Stomach (tissue), 4 donors: Measurements from ENCODE around the gene SARS1.

Source experiments
- POLR2A ChIP-seq, 4 donors: fragments of 450-650 bp; IDR thresholded peaks; one replicate each; pipeline ENCODE4 v1.6.1; 2016; ENCODE audit warnings: antibody characterized with exemption in 4 of 4, control low read depth in 2 of 4, mild to moderate bottlenecking in 1 of 4, moderate library complexity in 1 of 4
- POLR2AphosphoS5 ChIP-seq, 3 donors: sonication (generic); formaldehyde crosslinking; IDR thresholded peaks; one replicate each; pipeline ENCODE4 v1.6.1; 2016; ENCODE audit warnings: antibody characterized with exemption in 3 of 3
- TF ChIP-seq, protein P1 (sequence below), 7 experiments: fragments of 450-650 bp in 4 of 7; fragments of 200-600 bp in 3 of 7; sonication (generic) in 3 of 7; IDR thresholded peaks; one replicate each; pipeline ENCODE4 v1.5.1; 2016 to 2019; ENCODE audit warnings: antibody characterized with exemption in 7 of 7, control low read depth in 2 of 7, mild to moderate bottlenecking in 1 of 7

DNA sequence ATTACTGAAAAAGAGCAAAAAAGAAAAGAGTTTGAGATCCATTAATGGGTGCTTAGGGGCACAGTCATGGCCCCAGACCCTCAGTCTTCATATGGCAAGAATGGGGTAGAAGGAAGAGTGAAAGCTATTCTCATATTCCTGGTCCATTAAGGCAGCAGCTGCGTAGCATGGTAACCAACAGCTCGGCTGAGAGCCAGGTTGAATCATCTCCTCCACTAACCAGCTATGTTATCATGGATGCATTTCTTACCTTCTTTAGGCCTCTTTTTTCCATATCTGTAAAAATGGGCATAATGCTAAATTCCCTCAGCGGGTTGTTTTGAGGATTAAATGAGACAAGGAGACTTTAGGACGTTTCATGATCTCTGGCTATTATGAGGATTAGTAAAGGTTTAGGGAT lies 15.0 kb upstream of the SARS1 start:
- TF ChIP-seq, protein P1, sequence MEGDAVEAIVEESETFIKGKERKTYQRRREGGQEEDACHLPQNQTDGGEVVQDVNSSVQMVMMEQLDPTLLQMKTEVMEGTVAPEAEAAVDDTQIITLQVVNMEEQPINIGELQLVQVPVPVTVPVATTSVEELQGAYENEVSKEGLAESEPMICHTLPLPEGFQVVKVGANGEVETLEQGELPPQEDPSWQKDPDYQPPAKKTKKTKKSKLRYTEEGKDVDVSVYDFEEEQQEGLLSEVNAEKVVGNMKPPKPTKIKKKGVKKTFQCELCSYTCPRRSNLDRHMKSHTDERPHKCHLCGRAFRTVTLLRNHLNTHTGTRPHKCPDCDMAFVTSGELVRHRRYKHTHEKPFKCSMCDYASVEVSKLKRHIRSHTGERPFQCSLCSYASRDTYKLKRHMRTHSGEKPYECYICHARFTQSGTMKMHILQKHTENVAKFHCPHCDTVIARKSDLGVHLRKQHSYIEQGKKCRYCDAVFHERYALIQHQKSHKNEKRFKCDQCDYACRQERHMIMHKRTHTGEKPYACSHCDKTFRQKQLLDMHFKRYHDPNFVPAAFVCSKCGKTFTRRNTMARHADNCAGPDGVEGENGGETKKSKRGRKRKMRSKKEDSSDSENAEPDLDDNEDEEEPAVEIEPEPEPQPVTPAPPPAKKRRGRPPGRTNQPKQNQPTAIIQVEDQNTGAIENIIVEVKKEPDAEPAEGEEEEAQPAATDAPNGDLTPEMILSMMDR (IDR thresholded peaks at IDR 0.05): no peak
- TF ChIP-seq POLR2AphosphoS5 (IDR thresholded peaks at IDR 0.05): no peak
- no peak for TF ChIP-seq POLR2A (IDR thresholded peaks at IDR 0.05)
